ENCODE results near the gene MAN1A1. TPM values are rescaled to one million over a fixed set of nuclear protein-coding genes. Genes with fewer than 3 reads are reported as not detected.

The MAN1A1 gene
- polyA plus RNA-seq, 1 experiment = 1.6 TPM

DNA sequence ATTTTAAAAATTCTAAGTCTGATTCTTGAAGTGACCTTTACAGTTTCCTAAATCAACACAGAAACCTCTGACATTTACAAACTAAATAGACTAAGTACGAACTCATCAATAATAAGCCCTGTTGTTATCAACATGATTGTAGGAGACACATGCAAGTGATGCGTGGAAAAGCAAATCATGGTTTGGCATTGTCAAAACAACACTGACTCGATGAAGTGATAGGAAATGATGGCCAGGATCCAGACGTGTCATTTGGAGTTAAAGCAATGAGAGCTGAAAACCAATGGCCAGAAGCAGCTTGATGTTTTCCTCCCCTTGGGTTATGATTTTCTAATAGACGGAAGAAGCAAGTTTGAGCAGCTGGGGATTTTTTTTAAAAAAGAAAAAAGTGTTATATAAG, 153.7 kb downstream of the MAN1A1 start:
- Histone ChIP-seq H3K4me3 (ENCODE audit: low read depth, low read length) (no peak overlapping the region), H3K36me3 (ENCODE audit: control insufficient read depth, insufficient read depth, low read length) (no peaks in the 10 kb centered on the region), H3K27me3 (ENCODE audit: control insufficient read depth, insufficient read depth, low read length) (no peaks in the 10 kb centered on the region)
- POLR2A ChIA-PET = no interaction called here
- TF ChIP-seq, protein P1, sequence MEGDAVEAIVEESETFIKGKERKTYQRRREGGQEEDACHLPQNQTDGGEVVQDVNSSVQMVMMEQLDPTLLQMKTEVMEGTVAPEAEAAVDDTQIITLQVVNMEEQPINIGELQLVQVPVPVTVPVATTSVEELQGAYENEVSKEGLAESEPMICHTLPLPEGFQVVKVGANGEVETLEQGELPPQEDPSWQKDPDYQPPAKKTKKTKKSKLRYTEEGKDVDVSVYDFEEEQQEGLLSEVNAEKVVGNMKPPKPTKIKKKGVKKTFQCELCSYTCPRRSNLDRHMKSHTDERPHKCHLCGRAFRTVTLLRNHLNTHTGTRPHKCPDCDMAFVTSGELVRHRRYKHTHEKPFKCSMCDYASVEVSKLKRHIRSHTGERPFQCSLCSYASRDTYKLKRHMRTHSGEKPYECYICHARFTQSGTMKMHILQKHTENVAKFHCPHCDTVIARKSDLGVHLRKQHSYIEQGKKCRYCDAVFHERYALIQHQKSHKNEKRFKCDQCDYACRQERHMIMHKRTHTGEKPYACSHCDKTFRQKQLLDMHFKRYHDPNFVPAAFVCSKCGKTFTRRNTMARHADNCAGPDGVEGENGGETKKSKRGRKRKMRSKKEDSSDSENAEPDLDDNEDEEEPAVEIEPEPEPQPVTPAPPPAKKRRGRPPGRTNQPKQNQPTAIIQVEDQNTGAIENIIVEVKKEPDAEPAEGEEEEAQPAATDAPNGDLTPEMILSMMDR (IDR thresholded peaks at IDR 0.05; ENCODE audit: insufficient read depth, low read depth, low read length) = no peak
- CTCF ChIA-PET = interaction anchor here (0.6 kb wide), 1 partner anchor 34 kb away, joined by 3 read pairs; no protein-coding TSS in a partner anchor
- no peak for DNase-seq (ENCODE audit: low read depth)

DNA sequence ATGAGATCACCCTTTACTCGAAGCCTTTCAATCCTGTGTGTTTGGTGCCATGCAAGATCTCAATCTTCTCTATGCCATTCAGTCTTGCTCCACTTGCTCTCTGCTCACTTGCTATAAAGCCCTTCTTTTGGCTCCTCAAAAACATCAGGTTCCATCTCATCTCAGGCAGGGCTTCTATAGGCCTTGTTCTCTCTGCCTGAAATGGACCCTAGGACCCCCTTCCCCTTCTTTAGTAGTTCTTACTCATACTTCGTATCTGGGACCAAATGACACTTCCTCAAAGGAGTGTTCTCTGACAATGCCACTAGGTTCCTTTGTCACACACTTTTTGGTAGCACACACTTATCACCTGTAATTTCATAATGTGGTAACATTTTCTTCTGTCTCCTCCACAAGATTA, 154.4 kb downstream of the MAN1A1 start:
- CTCF ChIA-PET = no interaction called here
- Histone ChIP-seq H3K4me3 (ENCODE audit: low read depth, low read length) (no peak overlapping the region), H3K36me3 (ENCODE audit: control insufficient read depth, insufficient read depth, low read length) (no peaks in the 10 kb centered on the region), H3K27me3 (ENCODE audit: control insufficient read depth, insufficient read depth, low read length) (no peaks in the 10 kb centered on the region)
- TF ChIP-seq, protein P1 (IDR thresholded peaks at IDR 0.05; ENCODE audit: insufficient read depth, low read depth, low read length) = no peak
- POLR2A ChIA-PET = no interaction called here
- DNase-seq (ENCODE audit: low read depth) = no peak

DNA sequence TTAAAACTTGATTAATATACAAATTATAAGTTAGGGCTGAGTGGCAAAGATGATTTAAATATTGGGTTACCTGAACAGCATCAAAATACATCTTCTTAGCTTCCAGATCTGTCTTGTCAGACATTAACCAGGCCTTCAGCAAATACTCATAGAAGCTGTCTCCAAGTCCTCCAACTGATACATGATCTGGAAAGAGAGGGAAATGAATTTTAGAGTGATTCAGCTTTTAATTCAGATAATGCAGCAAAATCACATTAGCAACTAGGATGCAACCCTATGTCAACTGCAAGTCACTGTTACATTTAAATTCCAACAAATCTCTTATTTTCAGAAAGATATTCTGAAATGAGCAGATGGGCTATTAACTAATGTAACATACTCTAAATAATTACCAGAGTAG, 155.9 kb downstream of the MAN1A1 start:
- Histone ChIP-seq H3K4me3 (ENCODE audit: low read depth, low read length) (no peak overlapping the region), H3K27me3 (ENCODE audit: control insufficient read depth, insufficient read depth, low read length) (no peaks in the 10 kb centered on the region), H3K36me3 (ENCODE audit: control insufficient read depth, insufficient read depth, low read length) (no peaks in the 10 kb centered on the region)
- TF ChIP-seq, protein P1 (IDR thresholded peaks at IDR 0.05; ENCODE audit: insufficient read depth, low read depth, low read length) = no peak
- CTCF ChIA-PET = no interaction called here
- POLR2A ChIA-PET = no interaction called here
- no peak for DNase-seq (ENCODE audit: low read depth)

DNA sequence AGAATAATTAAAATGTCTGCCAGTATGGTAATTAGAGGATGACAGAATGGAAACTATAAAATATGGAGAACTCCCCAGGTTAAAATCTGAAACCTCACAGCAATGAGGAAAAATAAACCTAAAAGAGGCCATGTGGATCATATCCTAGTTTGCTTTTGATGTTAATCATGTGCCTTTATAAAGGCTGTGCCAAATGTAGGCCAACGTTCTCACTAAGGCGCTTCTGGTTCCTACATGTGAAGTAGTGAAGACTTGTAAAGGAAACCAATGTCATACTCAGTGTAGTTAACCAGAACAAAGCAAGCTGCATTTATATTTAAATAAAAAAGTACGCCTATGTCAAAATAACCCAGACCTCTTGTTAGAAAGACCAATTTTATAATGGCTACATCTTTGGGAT, 157.4 kb downstream of the MAN1A1 start:
- no peaks in the 10 kb centered on the region for H3K27me3 ChIP-seq (ENCODE audit: control insufficient read depth, insufficient read depth, low read length)
- ChIA-PET POLR2A (no interaction called here), CTCF (no interaction called here)
- DNase-seq (ENCODE audit: low read depth) = no peak
- no peak overlapping the region for H3K4me3 ChIP-seq (ENCODE audit: low read depth, low read length)
- TF ChIP-seq, protein P1 (IDR thresholded peaks at IDR 0.05; ENCODE audit: insufficient read depth, low read depth, low read length) = no peak
- H3K36me3 ChIP-seq (ENCODE audit: control insufficient read depth, insufficient read depth, low read length) = no peaks in the 10 kb centered on the region

DNA sequence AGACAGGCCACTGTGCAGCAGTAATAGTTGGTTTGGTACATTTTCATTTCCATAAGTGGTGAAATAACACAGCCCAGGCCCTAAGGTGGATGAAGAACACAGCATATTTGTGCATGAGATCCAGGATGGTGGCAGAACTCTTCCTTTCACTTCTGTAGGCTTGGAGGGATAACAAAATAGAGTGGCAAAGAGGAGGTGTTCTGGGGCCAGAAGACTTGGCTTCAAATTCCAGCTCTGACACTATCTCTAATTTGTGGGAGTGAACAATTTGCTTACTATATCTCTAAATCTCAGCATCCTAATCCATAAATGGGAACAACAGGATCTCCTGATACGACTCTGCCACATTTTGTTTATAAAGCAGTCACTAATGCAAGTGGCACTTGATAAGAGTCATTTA, 159.4 kb downstream of the MAN1A1 start:
- CTCF ChIA-PET = no interaction called here
- DNase-seq (ENCODE audit: low read depth) = no peak
- TF ChIP-seq, protein P1 (IDR thresholded peaks at IDR 0.05; ENCODE audit: insufficient read depth, low read depth, low read length) = no peak
- POLR2A ChIA-PET = no interaction called here
- Histone ChIP-seq H3K27me3 (ENCODE audit: control insufficient read depth, insufficient read depth, low read length) (no peaks in the 10 kb centered on the region), H3K4me3 (ENCODE audit: low read depth, low read length) (no peak overlapping the region), H3K36me3 (ENCODE audit: control insufficient read depth, insufficient read depth, low read length) (no peaks in the 10 kb centered on the region)

All from BJ (cell line).